Suppressor macrophage (primary cell): Measurements from ENCODE around the gene RYR3.

Experiments used
- DNase-seq, 4 experiments: peaks; one replicate each; pipeline ENCODE4 v3.0.0-alpha.2; 2020 to 2022

RYR3 gene

GRCh38 chr15:33453761-33454160 lies 143.0 kb downstream of the RYR3 start:
- no peak for DNase-seq

- no peak for DNase-seq
These were observed 143.6 kb downstream of the RYR3 start for GRCh38 chr15:33454346-33454745.

- no peak for DNase-seq
These were observed 144.2 kb downstream of the RYR3 start for GRCh38 chr15:33454996-33455395.

GRCh38 chr15:33458421-33458820 lies 147.7 kb downstream of the RYR3 start:
- DNase-seq = no peak

GRCh38 chr15:33460166-33460805 lies 149.5 kb downstream of the RYR3 start:
- DNase-seq = no peak

- DNase-seq = no peak
These were observed 150.9 kb downstream of the RYR3 start for GRCh38 chr15:33461671-33462070.

- no peak for DNase-seq
These were observed 156.5 kb downstream of the RYR3 start for GRCh38 chr15:33467146-33467815.

GRCh38 chr15:33467816-33468163 lies 157.0 kb downstream of the RYR3 start:
- DNase-seq = no peak

GRCh38 chr15:33468740-33469139 lies 158.0 kb downstream of the RYR3 start:
- no peak for DNase-seq

GRCh38 chr15:33473005-33473404 lies 162.2 kb downstream of the RYR3 start:
- DNase-seq = no peak

GRCh38 chr15:33473714-33474113 lies 162.9 kb downstream of the RYR3 start:
- no peak for DNase-seq

- DNase-seq = no peak
These were observed 165.3 kb downstream of the RYR3 start for GRCh38 chr15:33476076-33476475.

GRCh38 chr15:33476908-33477307 lies 166.1 kb downstream of the RYR3 start:
- DNase-seq = no peak

- no peak for DNase-seq
These were observed 178.6 kb downstream of the RYR3 start for GRCh38 chr15:33489335-33489734.

GRCh38 chr15:33490703-33491102 lies 179.9 kb downstream of the RYR3 start:
- no peak for DNase-seq

GRCh38 chr15:33492434-33493052 lies 181.8 kb downstream of the RYR3 start:
- DNase-seq = no peak

- DNase-seq = no peak
These were observed 183.5 kb downstream of the RYR3 start for GRCh38 chr15:33494306-33494705.

- no peak for DNase-seq
These were observed 189.8 kb downstream of the RYR3 start for GRCh38 chr15:33500432-33501195.

GRCh38 chr15:33503681-33504080 lies 192.9 kb downstream of the RYR3 start:
- DNase-seq = no peak

- DNase-seq = no peak
These were observed 196.1 kb downstream of the RYR3 start for GRCh38 chr15:33506781-33507296.

- no peak for DNase-seq
These were observed 197.9 kb downstream of the RYR3 start for GRCh38 chr15:33508703-33509102.

- DNase-seq = no peak
These were observed 204.4 kb downstream of the RYR3 start for GRCh38 chr15:33515121-33515520.

- DNase-seq = no peak
These were observed 205.8 kb downstream of the RYR3 start for GRCh38 chr15:33516563-33516962.
